Measurements from ENCODE around the gene TICRR. TPM values are rescaled to one million over a fixed set of nuclear protein-coding genes. Genes with fewer than 3 reads are reported as not detected.

The TICRR gene
- total and polyA plus RNA-seq, 2 of the 13 experiments (the other 11 are each of a cell fraction or from before 2014, with no cell fraction given) = 4.1 to 14.3 TPM

DNA sequence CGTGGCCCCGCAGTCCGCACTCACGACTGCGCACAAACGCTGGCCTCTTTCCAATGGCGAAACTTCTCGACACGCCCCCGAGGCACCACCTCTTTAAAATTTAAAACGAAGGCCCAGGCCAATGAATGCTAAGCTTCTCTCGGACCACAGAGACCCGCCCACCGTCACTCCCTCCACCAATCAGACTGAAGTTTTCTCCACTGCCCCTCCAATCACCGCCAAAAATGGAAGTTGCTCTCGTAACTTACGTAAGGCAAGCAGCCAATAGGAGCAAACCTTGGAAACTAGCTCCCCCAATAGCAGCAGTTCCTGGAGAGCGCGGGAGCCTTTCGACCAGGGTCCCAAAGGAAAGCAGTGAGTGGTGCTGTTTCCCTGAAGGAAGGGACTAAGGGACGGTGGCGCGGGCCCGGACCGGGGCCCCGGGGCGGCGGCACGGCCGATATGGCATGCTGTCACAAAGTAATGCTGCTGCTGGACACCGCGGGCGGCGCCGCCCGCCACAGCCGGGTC, at the start of gene TICRR (continued):
- TF ChIP-seq, protein P1, sequence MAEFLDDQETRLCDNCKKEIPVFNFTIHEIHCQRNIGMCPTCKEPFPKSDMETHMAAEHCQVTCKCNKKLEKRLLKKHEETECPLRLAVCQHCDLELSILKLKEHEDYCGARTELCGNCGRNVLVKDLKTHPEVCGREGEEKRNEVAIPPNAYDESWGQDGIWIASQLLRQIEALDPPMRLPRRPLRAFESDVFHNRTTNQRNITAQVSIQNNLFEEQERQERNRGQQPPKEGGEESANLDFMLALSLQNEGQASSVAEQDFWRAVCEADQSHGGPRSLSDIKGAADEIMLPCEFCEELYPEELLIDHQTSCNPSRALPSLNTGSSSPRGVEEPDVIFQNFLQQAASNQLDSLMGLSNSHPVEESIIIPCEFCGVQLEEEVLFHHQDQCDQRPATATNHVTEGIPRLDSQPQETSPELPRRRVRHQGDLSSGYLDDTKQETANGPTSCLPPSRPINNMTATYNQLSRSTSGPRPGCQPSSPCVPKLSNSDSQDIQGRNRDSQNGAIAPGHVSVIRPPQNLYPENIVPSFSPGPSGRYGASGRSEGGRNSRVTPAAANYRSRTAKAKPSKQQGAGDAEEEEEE (CRISPR knock-in tag; IDR thresholded peaks at IDR 0.05; ENCODE audit: borderline replicate concordance) = no peak
- TF ChIP-seq ZNF234 (CRISPR knock-in tag; conservative IDR thresholded peaks at IDR 0.05) (no peak), ZNF75D (CRISPR knock-in tag; IDR thresholded peaks at IDR 0.05; ENCODE audit: borderline replicate concordance) (no peak), FOXK2 (IDR thresholded peaks at IDR 0.05) (0 out of 2 replicates have a peak, but pooled peaks have one; percentile 9), SCMH1 (CRISPR knock-in tag; IDR thresholded peaks at IDR 0.05; ENCODE audit: borderline replicate concordance) (no peak), CCDC6 (CRISPR knock-in tag; IDR thresholded peaks at IDR 0.05) (peak; percentile 95), ZNF430 (CRISPR knock-in tag; IDR thresholded peaks at IDR 0.05) (peak; percentile 56; the same call in 1 of the 2 replicates), MAZ (IDR thresholded peaks at IDR 0.05; ENCODE audit: borderline replicate concordance, low read depth, low read length) (no peak), MAZ (CRISPR knock-in tag; IDR thresholded peaks at IDR 0.05; ENCODE audit: low read depth) (no peak), ZNF563 (CRISPR knock-in tag; IDR thresholded peaks at IDR 0.05) (no peak), ZFP37 (CRISPR knock-in tag; IDR thresholded peaks at IDR 0.05; ENCODE audit: borderline replicate concordance) (no peak), HNRNPH1 (optimal IDR thresholded peaks at IDR 0.05; ENCODE audit: low read depth, low read length) (no peak), NR2F2 (IDR thresholded peaks at IDR 0.05; ENCODE audit: borderline replicate concordance, low read depth) (no peak), REXO4 (CRISPR knock-in tag; IDR thresholded peaks at IDR 0.05; ENCODE audit: borderline replicate concordance) (no peak; the same call in 1 of the 2 replicates), ZNF629 (CRISPR knock-in tag; conservative IDR thresholded peaks at IDR 0.05) (no peak)
- TF ChIP-seq, protein P2, sequence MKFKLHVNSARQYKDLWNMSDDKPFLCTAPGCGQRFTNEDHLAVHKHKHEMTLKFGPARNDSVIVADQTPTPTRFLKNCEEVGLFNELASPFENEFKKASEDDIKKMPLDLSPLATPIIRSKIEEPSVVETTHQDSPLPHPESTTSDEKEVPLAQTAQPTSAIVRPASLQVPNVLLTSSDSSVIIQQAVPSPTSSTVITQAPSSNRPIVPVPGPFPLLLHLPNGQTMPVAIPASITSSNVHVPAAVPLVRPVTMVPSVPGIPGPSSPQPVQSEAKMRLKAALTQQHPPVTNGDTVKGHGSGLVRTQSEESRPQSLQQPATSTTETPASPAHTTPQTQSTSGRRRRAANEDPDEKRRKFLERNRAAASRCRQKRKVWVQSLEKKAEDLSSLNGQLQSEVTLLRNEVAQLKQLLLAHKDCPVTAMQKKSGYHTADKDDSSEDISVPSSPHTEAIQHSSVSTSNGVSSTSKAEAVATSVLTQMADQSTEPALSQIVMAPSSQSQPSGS (CRISPR knock-in tag; IDR thresholded peaks at IDR 0.05) = no peak; the same call in 1 of the 2 replicates
- TF ChIP-seq, protein P3, sequence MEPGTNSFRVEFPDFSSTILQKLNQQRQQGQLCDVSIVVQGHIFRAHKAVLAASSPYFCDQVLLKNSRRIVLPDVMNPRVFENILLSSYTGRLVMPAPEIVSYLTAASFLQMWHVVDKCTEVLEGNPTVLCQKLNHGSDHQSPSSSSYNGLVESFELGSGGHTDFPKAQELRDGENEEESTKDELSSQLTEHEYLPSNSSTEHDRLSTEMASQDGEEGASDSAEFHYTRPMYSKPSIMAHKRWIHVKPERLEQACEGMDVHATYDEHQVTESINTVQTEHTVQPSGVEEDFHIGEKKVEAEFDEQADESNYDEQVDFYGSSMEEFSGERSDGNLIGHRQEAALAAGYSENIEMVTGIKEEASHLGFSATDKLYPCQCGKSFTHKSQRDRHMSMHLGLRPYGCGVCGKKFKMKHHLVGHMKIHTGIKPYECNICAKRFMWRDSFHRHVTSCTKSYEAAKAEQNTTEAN (CRISPR knock-in tag; conservative IDR thresholded peaks at IDR 0.05) = no peak
- TF ChIP-seq, protein P4, sequence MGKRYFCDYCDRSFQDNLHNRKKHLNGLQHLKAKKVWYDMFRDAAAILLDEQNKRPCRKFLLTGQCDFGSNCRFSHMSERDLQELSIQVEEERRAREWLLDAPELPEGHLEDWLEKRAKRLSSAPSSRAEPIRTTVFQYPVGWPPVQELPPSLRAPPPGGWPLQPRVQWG (CRISPR knock-in tag; IDR thresholded peaks at IDR 0.05; ENCODE audit: borderline replicate concordance, low read depth) = no peak
- TF ChIP-seq, protein P5, sequence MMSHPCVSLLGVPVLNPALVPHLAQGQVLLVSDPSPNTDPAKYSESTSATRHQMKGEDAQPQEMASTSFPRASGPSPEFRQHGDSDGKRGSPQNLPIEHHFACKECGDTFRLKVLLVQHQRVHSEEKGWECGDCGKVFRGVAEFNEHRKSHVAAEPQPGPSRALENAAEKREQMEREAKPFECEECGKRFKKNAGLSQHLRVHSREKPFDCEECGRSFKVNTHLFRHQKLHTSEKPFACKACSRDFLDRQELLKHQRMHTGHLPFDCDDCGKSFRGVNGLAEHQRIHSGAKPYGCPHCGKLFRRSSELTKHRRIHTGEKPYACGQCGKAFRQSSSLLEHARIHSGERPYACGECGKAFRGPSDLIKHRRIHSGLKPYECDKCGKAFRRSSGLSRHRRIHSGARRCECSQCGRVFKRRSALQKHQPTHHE (CRISPR knock-in tag; IDR thresholded peaks at IDR 0.05; ENCODE audit: borderline replicate concordance) = no peak
